PFSK-1 (cell line): Measurements from ENCODE around the gene PPIE.

ENCODE experiments used
- FOXP2 ChIP-seq: optimal IDR thresholded peaks from 2 replicates; pipeline ENCODE3; 2011; ENCODE audit warnings: borderline replicate concordance, control low read depth, inconsistent platforms; ENCODE audit not compliant: insufficient read depth; ENCODE audit errors: extremely low read length, extremely low read depth
- POLR2AphosphoS5 ChIP-seq: IDR thresholded peaks from 2 replicates; pipeline ENCODE4 v1.6.1; 2012; ENCODE audit warnings: low read depth, mild to moderate bottlenecking, control low read depth, low read length, moderate library complexity
- SIN3A ChIP-seq: IDR thresholded peaks from 2 replicates; pipeline ENCODE4 v1.6.1; 2012; ENCODE audit warnings: mild to moderate bottlenecking, low read length, moderate library complexity, borderline replicate concordance; ENCODE audit not compliant: insufficient read depth
- TAF1 ChIP-seq: IDR thresholded peaks from 2 replicates; pipeline ENCODE4 v1.6.1; 2012; ENCODE audit warnings: low read length, control low read depth, borderline replicate concordance; ENCODE audit not compliant: insufficient read depth
- TF ChIP-seq, protein P1 (sequence below), 2 experiments: IDR thresholded peaks; 2 replicates each; pipeline versions ENCODE4 v1.6.1 to v1.8.0; 2011 to 2012; ENCODE audit warnings: low read depth in 2 of 2, low read length in 2 of 2, control low read depth in 1 of 2, inconsistent platforms in 1 of 2, mild to moderate bottlenecking in 1 of 2, moderate library complexity in 1 of 2; ENCODE audit not compliant: insufficient read depth in 1 of 2

DNA sequence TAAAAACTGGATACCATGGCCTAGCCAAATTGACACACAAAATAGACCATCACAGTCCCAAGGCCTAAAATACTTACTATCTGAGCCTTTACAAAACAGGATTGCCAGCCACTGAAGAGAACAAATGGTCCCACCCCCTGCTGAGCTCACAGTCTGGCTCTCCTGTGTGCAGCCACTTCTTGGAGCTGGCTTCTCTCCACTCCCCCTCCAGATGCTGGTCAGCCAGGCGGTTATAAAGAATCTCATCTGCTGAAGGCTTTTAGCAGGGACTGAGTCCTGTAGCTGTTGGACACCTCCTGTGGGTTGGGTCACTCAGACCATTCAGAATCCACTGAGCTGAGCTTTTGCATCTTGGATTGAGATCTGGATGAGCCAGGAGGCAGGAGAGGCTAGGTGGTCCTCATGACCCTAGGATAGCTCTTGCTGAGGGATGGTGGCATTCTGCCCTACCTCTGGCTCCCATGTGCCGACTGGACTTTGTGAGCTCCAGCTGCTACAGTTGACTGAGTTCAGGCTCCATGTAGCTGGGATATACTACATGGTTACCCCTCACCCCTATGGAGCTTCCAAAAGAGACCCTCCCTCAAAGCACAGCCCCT is 16.3 kb downstream of the PPIE start:
- no peak for TF ChIP-seq POLR2AphosphoS5
- TF ChIP-seq, protein P1, sequence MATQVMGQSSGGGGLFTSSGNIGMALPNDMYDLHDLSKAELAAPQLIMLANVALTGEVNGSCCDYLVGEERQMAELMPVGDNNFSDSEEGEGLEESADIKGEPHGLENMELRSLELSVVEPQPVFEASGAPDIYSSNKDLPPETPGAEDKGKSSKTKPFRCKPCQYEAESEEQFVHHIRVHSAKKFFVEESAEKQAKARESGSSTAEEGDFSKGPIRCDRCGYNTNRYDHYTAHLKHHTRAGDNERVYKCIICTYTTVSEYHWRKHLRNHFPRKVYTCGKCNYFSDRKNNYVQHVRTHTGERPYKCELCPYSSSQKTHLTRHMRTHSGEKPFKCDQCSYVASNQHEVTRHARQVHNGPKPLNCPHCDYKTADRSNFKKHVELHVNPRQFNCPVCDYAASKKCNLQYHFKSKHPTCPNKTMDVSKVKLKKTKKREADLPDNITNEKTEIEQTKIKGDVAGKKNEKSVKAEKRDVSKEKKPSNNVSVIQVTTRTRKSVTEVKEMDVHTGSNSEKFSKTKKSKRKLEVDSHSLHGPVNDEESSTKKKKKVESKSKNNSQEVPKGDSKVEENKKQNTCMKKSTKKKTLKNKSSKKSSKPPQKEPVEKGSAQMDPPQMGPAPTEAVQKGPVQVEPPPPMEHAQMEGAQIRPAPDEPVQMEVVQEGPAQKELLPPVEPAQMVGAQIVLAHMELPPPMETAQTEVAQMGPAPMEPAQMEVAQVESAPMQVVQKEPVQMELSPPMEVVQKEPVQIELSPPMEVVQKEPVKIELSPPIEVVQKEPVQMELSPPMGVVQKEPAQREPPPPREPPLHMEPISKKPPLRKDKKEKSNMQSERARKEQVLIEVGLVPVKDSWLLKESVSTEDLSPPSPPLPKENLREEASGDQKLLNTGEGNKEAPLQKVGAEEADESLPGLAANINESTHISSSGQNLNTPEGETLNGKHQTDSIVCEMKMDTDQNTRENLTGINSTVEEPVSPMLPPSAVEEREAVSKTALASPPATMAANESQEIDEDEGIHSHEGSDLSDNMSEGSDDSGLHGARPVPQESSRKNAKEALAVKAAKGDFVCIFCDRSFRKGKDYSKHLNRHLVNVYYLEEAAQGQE (IDR thresholded peaks at IDR 0.05; ENCODE audit: insufficient read depth in 1 of 2, low read depth in 2 of 2, low read length in 2 of 2), result no peak
- TF ChIP-seq TAF1, result no peak
- no peak for TF ChIP-seq SIN3A
- no peak for TF ChIP-seq FOXP2
